SH-SY5Y (cell line): ENCODE results near the gene FNDC10.

Experiments used
- GATA2 ChIP-seq: IDR thresholded peaks from 2 replicates; pipeline ENCODE4 v1.6.1; 2011; ENCODE audit warnings: mild to moderate bottlenecking, low read depth, low read length
- GATA3 ChIP-seq: IDR thresholded peaks from 2 replicates; pipeline ENCODE4 v1.6.1; 2011; ENCODE audit warnings: low read depth, mild to moderate bottlenecking, low read length, moderate library complexity

DNA sequence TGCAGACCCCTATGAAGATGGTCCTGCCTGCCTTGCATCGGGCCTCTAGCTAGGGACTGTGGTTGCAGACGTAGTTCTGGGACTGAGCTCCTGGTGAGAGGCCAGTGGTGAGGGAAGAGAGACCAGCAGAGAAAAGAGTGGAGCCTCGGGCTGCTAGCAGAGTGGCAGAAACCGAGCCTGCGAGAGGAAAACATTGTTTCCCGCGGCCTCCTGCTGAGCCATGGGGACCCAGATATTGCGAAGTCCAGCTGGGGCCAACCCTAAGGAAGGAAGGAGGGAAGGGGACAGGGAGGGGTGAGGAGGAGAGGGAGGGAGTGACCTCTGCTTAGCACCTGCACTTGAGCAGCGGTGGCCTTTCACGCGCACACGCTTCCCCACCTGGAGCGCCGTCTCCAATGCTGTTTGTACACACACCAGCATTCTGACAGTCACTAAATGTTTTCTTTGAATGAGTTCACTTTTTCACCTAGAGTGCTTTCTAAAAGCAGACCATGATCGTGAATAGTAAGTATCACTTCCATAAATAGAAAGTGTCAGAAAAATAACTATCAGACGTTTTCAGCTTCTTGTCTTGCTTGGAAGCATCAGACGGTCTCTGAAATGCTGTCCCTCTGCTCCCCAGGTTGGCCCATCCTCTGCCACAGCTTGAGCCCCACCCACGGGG, 2.5 kb upstream of the FNDC10 start:
- no peak for TF ChIP-seq GATA2
- TF ChIP-seq GATA3 = no peak
